HepG2 (cell line): ENCODE measurements around the gene GMPPA. TPM values are rescaled to one million over a fixed set of nuclear protein-coding genes. Genes with fewer than 3 reads are reported as not detected.
A peak's percentile ranks its signal among the peaks of the same experiment; 100 is the strongest.

Experiments
- CC2D1A ChIP-seq: sonication (generic); formaldehyde crosslinking; IDR thresholded peaks from 2 replicates; pipeline ENCODE4 v1.8.1; 2023; ENCODE audit warnings: mild to moderate bottlenecking, missing genetic modification reagents
- E2F5 ChIP-seq: sonication (generic); formaldehyde crosslinking; conservative IDR thresholded peaks from 2 replicates; pipeline ENCODE4 v1.4.0; 2020; ENCODE audit warnings: missing genetic modification reagents
- IKZF4 ChIP-seq: sonication (generic); formaldehyde crosslinking; IDR thresholded peaks from 2 replicates; pipeline ENCODE4 v1.5.1; 2020; ENCODE audit warnings: borderline replicate concordance, mild to moderate bottlenecking, low read depth, missing genetic modification reagents; ENCODE audit errors: not compliant biosample characterization
- MTF2 ChIP-seq: sonication (generic); formaldehyde crosslinking; IDR thresholded peaks from 2 replicates; pipeline ENCODE4 v1.5.0; 2020; ENCODE audit warnings: missing genetic modification reagents, borderline replicate concordance
- SOX13 ChIP-seq, 3 experiments: fragments of 450-650 bp in 1 of 3; sonication (generic) in 1 of 3; formaldehyde crosslinking in 1 of 3; IDR thresholded peaks in 2 of 3; conservative IDR thresholded peaks in 1 of 3; 2 replicates each; pipeline versions ENCODE4 v1.5.0 to v1.6.1; 2016 to 2020; ENCODE audit warnings: antibody characterized with exemption in 1 of 3, mild to moderate bottlenecking in 1 of 3, missing compliant biosample characterization in 1 of 3, missing genetic modification reagents in 1 of 3, moderate library complexity in 1 of 3
- SRY ChIP-seq: sonication (generic); formaldehyde crosslinking; IDR thresholded peaks from 2 replicates; pipeline ENCODE4 v1.8.0; 2022; ENCODE audit warnings: mild to moderate bottlenecking, missing genetic modification reagents
- UBTF ChIP-seq: sonication (generic); formaldehyde crosslinking; IDR thresholded peaks from 2 replicates; pipeline ENCODE4 v1.4.0; 2020; ENCODE audit warnings: mild to moderate bottlenecking, missing genetic modification reagents
- ZBTB4 ChIP-seq: sonication (generic); formaldehyde crosslinking; IDR thresholded peaks from 2 replicates; pipeline ENCODE4 v1.4.0; 2020; ENCODE audit warnings: missing genetic modification reagents, mild to moderate bottlenecking, borderline replicate concordance
- ZNF207 ChIP-seq: fragments of 450-650 bp; IDR thresholded peaks from 2 replicates; pipeline ENCODE4 v1.6.1; 2016; ENCODE audit warnings: antibody characterized with exemption, borderline replicate concordance
- ZNF687 ChIP-seq: sonication (generic); formaldehyde crosslinking; IDR thresholded peaks from 2 replicates; pipeline ENCODE4 v1.5.1; 2020; ENCODE audit warnings: mild to moderate bottlenecking, missing genetic modification reagents, moderate library complexity
- ZNF691 ChIP-seq: sonication (generic); formaldehyde crosslinking; IDR thresholded peaks from 2 replicates; pipeline ENCODE4 v1.4.0; 2020; ENCODE audit warnings: missing genetic modification reagents, low read depth, mild to moderate bottlenecking, borderline replicate concordance
- ZNF879 ChIP-seq: sonication (generic); formaldehyde crosslinking; IDR thresholded peaks from 2 replicates; pipeline ENCODE4 v1.8.1; 2023; ENCODE audit warnings: missing genetic modification reagents
- polyA plus RNA-seq, 8 experiments: library from polyadenylated mRNA; depleted of rRNA in 3 of 8; stranded (reverse) in 7 of 8; unstranded in 1 of 8; fragments of >200 nt; fragmentation: Illumina TruSeq in 4 of 8; extraction: Trizol in 4 of 8; gene quantifications; 2 replicates each; pipeline versions ENCODE4 v1.2.1 to v1.2.3, GENCODE V29; 2011 to 2016; ENCODE audit warnings: low read depth in 4 of 8, missing spikeins in 1 of 8, mixed read lengths in 1 of 8; ENCODE audit not compliant: insufficient read depth in 1 of 8
- total RNA-seq, 5 experiments: library from RNA; depleted of rRNA; stranded (reverse); fragments of >200 nt; fragmentation: Illumina TruSeq; extraction: Trizol; gene quantifications; 2 replicates each; pipeline ENCODE4 v1.2.3, GENCODE V29; 2016; ENCODE audit warnings: low read depth in 1 of 5

Gene GMPPA
- total and polyA plus RNA-seq, 2 of the 13 experiments (the other 11 are each of a cell fraction or from before 2014, with no cell fraction given), result 81.1 to 106 TPM

GRCh38 chr2:219497495-219498279 lies 1.0 kb upstream of the GMPPA start (continued):
- peak; percentile 73 for TF ChIP-seq UBTF
- TF ChIP-seq ZNF691 (CRISPR knock-in tag), result peak; percentile 48; the same call in 1 of the 2 replicates
- TF ChIP-seq SRY (CRISPR knock-in tag), result peak; percentile 61; the same call in 1 of the 2 replicates
- no peak; the same call in 1 of the 2 replicates for TF ChIP-seq MTF2 (CRISPR knock-in tag)
- TF ChIP-seq ZNF879 (CRISPR knock-in tag), result no peak
- TF ChIP-seq CC2D1A (CRISPR knock-in tag), result no peak
- peak; percentile 96 for TF ChIP-seq ZNF687 (CRISPR knock-in tag)
- no peak for TF ChIP-seq ZNF207
- TF ChIP-seq IKZF4 (CRISPR knock-in tag), result peak; percentile 67
- peak; percentile 42; the same call in 1 of the 2 replicates for TF ChIP-seq E2F5
- TF ChIP-seq ZBTB4, result no peak
- TF ChIP-seq SOX13 (IDR thresholded peaks at IDR 0.05), result no peak
- TF ChIP-seq SOX13 (CRISPR knock-in tag; conservative IDR thresholded peaks at IDR 0.05 in 1 of 2, IDR thresholded peaks at IDR 0.05 in 1 of 2), result peak in 1 of 2 experiments; percentile 19; a peak in 1 of 4 replicates
